CD4-positive, alpha-beta T cell treated with Interleukin-15 for 4 hours (primary cell): Measurements from ENCODE around the gene SFI1.
"Not testable (repeated sequence)": the region's sequence is repeated elsewhere in the genome, so short reads cannot be mapped to it uniquely, and the experiment has no call there.

Experiments used
- DNase-seq: peaks from one replicate; pipeline ENCODE4 v3.0.0-alpha.2; 2020; ENCODE audit warnings: low spot score

The SFI1 gene

DNA sequence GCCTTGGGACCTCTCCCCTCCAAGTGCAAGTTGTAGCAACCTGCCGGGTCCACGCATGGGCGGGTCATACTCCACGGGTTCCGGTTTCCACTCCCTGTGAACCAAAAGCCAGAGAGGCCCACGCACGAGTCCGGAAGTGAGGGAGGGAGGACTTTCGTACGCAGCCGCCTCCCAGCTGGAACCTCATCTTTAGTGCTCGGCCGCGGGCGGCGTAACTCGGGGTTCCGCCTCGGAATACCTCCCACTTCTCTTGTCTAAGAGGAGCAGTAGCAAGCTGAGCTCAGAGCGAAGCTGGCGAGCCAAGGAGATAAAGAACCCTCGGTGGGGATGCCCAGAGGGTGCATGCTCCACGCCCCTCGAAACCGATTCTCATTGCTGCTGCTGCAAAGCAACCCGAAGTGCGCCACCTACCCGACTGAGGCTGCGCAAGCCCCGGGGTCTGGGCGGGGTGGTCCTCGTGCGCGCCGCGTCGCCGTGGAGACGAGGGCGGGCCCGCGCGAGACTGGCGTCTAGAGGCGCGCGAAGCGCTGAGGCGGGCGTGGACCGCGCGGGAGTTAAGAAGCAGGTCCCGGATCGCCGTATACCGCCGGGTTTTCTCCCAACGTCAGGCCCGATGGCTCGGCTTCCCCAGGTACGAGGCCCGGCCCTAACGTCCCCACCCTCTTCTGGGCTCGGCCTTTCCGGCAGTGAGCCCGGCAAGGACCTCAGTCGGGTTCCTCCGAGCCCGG is at the start of gene SFI1:
Gene SFI1, plus strand, starts transcription at position 530 of the 728 bp plus-strand sequence. CDS start 11,749 bp downstream, outside the sequence.
- peak; percentile 95 for DNase-seq

GRCh38 chr22:31446767-31447166 is 49.6 kb upstream of the SFI1 start:
- DNase-seq = no peak

DNA sequence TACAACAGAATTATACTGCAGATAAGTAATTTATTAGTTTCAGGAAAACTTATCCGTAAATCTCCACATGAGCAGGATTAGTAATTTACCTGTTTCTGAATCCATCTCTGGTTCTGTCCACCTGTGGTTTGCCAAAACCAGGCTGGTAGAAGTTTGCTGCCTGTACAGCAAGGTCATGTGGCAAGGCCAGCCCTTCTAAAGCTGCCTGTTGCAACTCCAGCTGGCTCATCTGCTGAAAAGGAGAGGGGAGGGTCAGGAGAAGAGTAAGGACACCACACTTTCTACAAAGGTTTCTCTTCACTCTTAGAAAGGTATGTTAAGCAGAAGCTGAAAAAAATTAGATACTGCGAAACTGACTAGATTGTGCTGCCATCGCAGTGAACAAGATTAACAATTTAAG is 49.0 kb upstream of the SFI1 start:
- DNase-seq = no peak

DNA sequence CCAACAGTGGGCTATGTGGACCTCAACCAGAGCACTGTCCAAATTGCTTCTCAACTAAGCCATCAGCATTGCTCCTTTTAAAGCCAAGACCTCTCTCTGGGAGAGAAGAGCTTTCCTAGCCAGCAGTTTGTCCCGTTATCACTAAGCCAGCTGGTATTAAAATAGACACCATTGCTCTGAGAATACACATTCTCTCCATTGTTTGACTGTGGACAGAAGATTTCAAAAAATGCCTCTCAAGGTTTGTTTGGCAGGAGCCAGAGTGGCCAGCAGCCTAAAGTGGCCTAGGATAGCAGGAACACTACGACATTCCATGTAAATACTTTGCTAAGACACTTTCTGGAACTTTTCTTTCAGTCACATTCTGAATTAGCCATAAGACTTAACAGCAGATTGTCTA is 48.0 kb upstream of the SFI1 start:
- DNase-seq = no peak

DNA sequence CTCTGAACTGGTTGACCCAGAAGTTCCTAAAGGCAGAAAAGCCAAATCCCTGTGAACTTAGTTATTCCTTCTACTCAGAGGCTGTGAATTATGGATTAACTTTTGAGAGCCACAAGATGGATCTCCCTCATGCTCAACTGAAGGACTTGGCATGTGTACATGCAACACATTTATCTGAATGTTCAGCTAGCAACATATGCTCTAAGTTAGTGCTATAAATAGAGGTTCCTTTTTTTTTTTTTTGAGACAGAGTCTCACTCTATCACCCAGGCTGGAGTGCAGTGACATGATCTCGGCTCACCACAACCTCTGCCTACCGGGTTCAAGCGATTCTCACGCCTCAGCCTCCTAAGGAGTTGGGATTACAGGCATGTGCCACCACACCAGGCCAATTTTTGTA is 46.8 kb upstream of the SFI1 start:
- no peak for DNase-seq

DNA sequence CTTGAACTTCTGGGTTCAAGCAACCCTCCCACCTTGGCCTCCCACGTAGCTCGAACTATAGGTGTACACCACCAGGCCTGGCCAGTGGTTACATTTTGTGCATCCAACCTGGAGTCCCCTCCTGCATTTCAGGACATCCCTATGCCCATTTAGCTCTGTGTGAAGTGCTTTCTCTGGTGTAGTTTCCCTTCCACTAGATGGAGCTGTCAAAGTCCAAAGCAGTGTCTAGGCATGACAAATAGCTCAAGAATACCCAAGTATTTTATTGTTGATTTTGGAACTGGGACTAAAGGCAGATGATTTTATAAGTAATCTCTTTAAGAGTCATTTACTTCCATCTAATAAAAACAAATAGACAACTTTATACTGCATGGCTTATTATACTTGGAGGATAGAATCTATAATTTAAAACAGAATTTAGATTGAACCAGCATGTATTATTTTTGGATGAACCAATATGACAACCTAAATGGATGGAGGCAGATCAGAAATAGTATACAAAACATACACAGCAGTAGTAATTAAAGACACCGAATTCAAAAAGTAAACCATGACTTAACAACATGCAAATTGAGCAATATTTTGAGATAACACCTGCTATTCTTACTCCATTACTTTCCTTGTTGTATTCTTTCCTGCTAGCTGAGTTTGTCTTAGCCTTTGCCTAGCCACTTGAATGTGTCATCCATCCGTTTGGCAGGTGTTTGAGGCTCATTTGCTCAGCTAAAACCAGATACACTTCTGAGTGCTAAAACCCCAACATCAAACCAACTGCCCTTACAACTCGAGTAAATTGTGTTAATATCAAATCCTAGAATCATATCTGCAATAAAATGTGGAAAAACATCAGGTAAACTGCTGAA is 44.4 kb upstream of the SFI1 start:
- DNase-seq = peak; percentile 32

DNA sequence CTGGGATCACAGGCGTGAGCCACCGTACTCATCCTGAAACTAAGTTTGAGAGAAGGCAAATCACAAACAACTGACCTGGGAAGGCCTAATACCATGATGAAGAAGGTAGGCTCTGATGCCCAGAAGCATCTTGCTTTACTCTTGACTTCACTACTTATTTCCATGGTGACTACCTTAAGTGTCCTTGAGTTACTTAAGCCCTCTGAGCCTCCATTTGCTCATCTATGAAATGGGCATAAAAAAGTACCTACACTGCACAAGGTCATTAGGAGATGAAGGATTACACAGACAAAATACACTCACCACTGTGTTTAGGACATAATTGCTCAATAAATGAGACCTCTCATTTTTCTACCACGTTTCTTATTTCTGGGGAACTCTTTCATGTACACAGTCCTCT is 34.6 kb upstream of the SFI1 start:
- DNase-seq = no peak

DNA sequence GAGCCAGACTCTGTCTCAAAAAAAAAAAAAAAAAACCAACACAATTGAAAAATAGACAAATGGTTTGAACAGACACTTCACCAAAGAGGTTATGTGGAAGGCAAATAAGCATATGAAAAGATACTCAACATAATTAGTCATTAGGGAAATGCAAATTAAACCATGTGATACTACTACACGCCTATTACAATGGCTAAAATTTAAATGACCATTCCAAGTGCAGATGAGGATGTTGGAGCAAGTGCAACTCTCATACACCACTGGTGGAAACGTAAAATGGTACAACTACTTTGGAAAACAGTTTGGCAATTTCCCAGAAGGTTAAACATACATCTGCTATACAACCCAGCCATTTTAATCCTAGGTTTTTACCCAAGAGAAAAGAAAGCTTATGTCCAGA is 31.0 kb upstream of the SFI1 start:
- DNase-seq = no peak

- DNase-seq = no peak
Measured at GRCh38 chr22:31474743-31475142, 21.6 kb upstream of the SFI1 start.

- no peak for DNase-seq
Measured at GRCh38 chr22:31475800-31476199, 20.5 kb upstream of the SFI1 start.

- DNase-seq = no peak
Measured at GRCh38 chr22:31477329-31477728, 19.0 kb upstream of the SFI1 start.

- no peak for DNase-seq
Measured at GRCh38 chr22:31481129-31481528, 15.2 kb upstream of the SFI1 start.

GRCh38 chr22:31482470-31482869 is 13.9 kb upstream of the SFI1 start:
- DNase-seq = not testable (repeated sequence)

GRCh38 chr22:31486369-31486768 is 10.0 kb upstream of the SFI1 start:
- DNase-seq = not testable (repeated sequence)

GRCh38 chr22:31486951-31487350 is 9.4 kb upstream of the SFI1 start:
- no peak for DNase-seq

DNA sequence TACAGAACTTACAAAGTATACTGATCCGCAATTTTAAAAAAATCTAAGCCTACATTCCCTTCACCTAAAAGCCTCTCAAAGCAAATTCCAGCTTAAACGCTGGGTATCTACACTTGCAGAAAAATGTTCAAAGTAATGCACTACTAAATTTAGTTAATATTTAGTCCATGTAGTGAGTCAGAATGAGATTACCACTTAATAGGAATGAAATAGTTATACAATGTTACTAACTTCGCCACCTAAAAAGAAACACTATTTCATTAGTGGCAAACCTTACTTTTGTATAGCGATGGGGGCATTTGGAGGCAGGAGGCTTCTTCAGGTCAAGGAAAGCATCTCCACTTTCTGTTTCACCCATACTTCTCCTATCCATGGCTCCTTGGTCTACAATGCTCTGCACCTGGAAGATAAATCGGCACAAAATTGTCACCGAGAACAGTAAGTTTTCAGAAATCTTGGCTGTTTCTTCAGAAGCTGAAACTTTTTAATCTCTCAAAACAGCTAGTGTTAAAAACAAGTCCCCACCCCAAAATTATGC is 7.9 kb upstream of the SFI1 start:
- peak; percentile 5 for DNase-seq

GRCh38 chr22:31488988-31489617 is 7.2 kb upstream of the SFI1 start:
- DNase-seq = peak; percentile 23

- peak; percentile 89 for DNase-seq
Measured at GRCh38 chr22:31489632-31490495, 6.5 kb upstream of the SFI1 start, which contains the start of gene EIF4ENIF1. TSS of gene EIF4ENIF1 (minus strand) at chr22:31489842. CDS start at chr22:31488718, 1,124 bp downstream.

DNA sequence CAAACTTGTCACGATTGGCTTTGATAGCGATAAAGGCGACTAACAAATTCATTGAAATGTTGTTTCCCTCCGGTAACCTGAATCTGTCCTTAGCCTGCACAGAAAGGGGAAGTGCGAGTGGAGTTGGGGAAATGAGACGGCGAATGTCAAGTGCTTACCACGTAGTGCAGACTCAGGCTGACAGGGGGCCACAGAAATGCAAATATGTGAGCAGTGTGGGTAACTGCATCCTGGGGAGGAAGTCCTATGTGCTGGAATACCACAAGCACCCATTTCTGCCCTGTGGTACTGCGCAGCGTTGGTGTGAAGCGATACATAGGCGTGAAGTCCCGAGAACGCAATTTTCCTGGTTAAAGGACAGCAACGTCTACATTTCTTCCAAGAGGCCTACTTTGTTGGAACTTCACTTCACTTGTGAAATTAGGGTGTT is 5.8 kb upstream of the SFI1 start:
- peak; percentile 61 for DNase-seq

GRCh38 chr22:31491218-31491962 is 4.9 kb upstream of the SFI1 start:
- no peak for DNase-seq

- DNase-seq = no peak
Measured at GRCh38 chr22:31492151-31492550, 4.2 kb upstream of the SFI1 start.
